ENCODE measurements around the gene MED15.

The MED15 gene

DNA sequence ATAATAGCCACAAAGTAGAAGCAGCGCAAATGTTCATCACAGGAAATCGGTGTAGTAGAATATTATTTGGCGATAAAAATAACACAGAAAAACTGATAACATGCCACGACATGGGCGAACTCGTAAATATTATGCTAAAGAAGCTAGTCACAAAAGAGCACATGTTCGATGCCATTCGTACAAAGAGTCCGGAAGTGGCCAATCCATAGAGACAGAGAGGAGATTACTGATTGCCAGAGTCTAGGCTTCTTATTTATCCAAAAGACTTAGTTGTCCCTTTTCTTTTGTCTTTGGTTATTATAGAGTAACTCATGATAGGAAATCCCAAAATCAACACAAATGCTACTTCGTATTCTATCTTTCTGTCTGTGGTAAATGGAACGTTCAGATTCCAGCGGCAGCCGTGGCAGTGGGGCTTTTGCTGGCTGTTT, 56.5 kb downstream of the MED15 start:
- peaks cover 61% of the 10 kb centered on the region for H3K36me3 ChIP-seq
- peak overlapping the region; percentile 48 for H3K27ac ChIP-seq
- peaks cover 2% of the 10 kb centered on the region for H3K9me3 ChIP-seq (ENCODE audit: severe bottlenecking)
- H3K4me3 ChIP-seq (ENCODE audit: low read depth, low read length): no peak overlapping the region
- no peaks in the 10 kb centered on the region for H3K27me3 ChIP-seq (ENCODE audit: insufficient read depth, low read depth, severe bottlenecking)
- TF ChIP-seq, protein P1, sequence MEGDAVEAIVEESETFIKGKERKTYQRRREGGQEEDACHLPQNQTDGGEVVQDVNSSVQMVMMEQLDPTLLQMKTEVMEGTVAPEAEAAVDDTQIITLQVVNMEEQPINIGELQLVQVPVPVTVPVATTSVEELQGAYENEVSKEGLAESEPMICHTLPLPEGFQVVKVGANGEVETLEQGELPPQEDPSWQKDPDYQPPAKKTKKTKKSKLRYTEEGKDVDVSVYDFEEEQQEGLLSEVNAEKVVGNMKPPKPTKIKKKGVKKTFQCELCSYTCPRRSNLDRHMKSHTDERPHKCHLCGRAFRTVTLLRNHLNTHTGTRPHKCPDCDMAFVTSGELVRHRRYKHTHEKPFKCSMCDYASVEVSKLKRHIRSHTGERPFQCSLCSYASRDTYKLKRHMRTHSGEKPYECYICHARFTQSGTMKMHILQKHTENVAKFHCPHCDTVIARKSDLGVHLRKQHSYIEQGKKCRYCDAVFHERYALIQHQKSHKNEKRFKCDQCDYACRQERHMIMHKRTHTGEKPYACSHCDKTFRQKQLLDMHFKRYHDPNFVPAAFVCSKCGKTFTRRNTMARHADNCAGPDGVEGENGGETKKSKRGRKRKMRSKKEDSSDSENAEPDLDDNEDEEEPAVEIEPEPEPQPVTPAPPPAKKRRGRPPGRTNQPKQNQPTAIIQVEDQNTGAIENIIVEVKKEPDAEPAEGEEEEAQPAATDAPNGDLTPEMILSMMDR (IDR thresholded peaks at IDR 0.05; ENCODE audit: low read depth, low read length): no peak
- no peak for DNase-seq

- no peak for DNase-seq
- no peak overlapping the region for H3K4me3 ChIP-seq (ENCODE audit: low read depth, low read length)
- H3K27ac ChIP-seq: no peak overlapping the region
- no peaks in the 10 kb centered on the region for H3K27me3 ChIP-seq (ENCODE audit: insufficient read depth, low read depth, severe bottlenecking)
- peaks cover 62% of the 10 kb centered on the region for H3K36me3 ChIP-seq
- no peaks in the 10 kb centered on the region for H3K9me3 ChIP-seq (ENCODE audit: severe bottlenecking)
- TF ChIP-seq, protein P1 (IDR thresholded peaks at IDR 0.05; ENCODE audit: low read depth, low read length): no peak
Measured at GRCh38 chr22:20565079-20565734, 57.8 kb downstream of the MED15 start.

DNA sequence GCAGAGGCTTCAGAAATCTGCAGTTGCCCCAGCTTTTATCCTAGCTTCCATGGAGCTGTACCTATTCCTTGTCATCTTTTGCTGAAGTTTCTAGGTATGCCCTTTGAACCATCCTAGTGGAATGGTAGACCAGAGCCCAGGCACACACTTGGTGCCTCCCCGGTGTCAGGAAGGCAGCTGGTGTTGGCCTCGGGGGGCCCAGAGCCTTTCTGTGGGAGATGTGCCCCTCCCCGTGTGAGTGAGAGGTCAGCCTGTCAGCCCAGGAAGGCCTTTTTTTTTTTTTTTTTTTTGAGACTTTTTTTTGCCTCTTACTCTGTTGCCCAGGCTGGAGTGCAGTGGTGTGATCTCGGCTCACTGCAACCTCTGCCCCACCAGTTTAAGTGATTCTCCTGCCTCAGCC, 58.4 kb downstream of the MED15 start:
- DNase-seq: no peak
- Histone ChIP-seq H3K4me3 (ENCODE audit: low read depth, low read length) (no peak overlapping the region), H3K9me3 (ENCODE audit: severe bottlenecking) (no peaks in the 10 kb centered on the region), H3K36me3 (peaks cover 57% of the 10 kb centered on the region), H3K27ac (no peak overlapping the region), H3K27me3 (ENCODE audit: insufficient read depth, low read depth, severe bottlenecking) (no peaks in the 10 kb centered on the region)
- TF ChIP-seq, protein P1 (IDR thresholded peaks at IDR 0.05; ENCODE audit: low read depth, low read length): no peak

- Histone ChIP-seq H3K27ac (no peak overlapping the region), H3K36me3 (peaks cover 61% of the 10 kb centered on the region), H3K9me3 (ENCODE audit: severe bottlenecking) (no peaks in the 10 kb centered on the region), H3K4me3 (ENCODE audit: low read depth, low read length) (no peak overlapping the region), H3K27me3 (ENCODE audit: insufficient read depth, low read depth, severe bottlenecking) (no peaks in the 10 kb centered on the region)
- no peak for DNase-seq
- TF ChIP-seq, protein P1 (IDR thresholded peaks at IDR 0.05; ENCODE audit: low read depth, low read length): no peak
Measured at GRCh38 chr22:20566420-20567260, 59.2 kb downstream of the MED15 start.

DNA sequence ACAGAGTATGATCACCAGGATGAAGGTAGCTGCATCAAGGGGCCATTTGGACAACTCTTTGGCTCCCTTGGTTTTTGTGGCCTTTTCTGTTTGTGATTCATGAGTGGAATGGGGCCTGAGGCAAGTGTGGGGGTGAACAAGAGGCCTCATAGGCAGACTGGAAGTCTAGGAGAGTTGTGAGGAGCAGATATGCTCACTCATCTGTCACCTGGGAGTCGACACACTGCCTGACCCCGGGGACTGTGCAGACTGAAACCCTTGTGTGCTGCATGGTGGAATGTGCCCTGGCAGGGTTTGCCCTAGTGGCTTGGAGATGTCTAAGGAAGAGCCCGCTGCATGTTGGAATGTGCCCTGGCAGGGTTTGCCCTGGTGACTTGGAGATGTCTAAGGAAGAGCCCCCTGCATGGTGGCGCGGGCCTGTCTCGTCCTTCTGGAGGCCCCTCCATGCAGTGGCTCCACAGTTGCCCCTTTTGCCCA, 60.0 kb downstream of the MED15 start:
- Histone ChIP-seq H3K27me3 (ENCODE audit: insufficient read depth, low read depth, severe bottlenecking) (no peaks in the 10 kb centered on the region), H3K4me3 (ENCODE audit: low read depth, low read length) (no peak overlapping the region), H3K9me3 (ENCODE audit: severe bottlenecking) (no peaks in the 10 kb centered on the region), H3K36me3 (peaks cover 68% of the 10 kb centered on the region), H3K27ac (no peak overlapping the region)
- TF ChIP-seq, protein P1 (IDR thresholded peaks at IDR 0.05; ENCODE audit: low read depth, low read length): no peak
- no peak for DNase-seq

Data from WERI-Rb-1 (cell line).